Muscle layer of duodenum (tissue), 2 donors: ENCODE data around the gene RAB6B.

ENCODE experiments used
- H3K27ac ChIP-seq: one replicate; pipeline ENCODE4 v1.7.0; 2013; ENCODE audit warnings: mild to moderate bottlenecking, low read length
- H3K27me3 ChIP-seq: one replicate; pipeline ENCODE4 v1.7.0; 2013; ENCODE audit warnings: low read depth, mild to moderate bottlenecking, control low read depth, low read length
- H3K36me3 ChIP-seq, 2 donors: one replicate each; pipeline ENCODE4 v1.7.0; 2013; ENCODE audit warnings: low read length in 2 of 2, control low read depth in 1 of 2, mild to moderate bottlenecking in 1 of 2; ENCODE audit not compliant: insufficient read depth in 2 of 2, control insufficient read depth in 1 of 2
- H3K4me1 ChIP-seq, 2 donors: one replicate each; pipeline ENCODE4 v1.7.0; 2013; ENCODE audit warnings: low read length in 2 of 2, mild to moderate bottlenecking in 2 of 2, control low read depth in 1 of 2, moderate library complexity in 1 of 2; ENCODE audit not compliant: insufficient read depth in 2 of 2, control insufficient read depth in 1 of 2
- H3K4me3 ChIP-seq, 2 donors: one replicate each; pipeline ENCODE4 v1.7.0; 2013; ENCODE audit warnings: low read length in 2 of 2, low read depth in 1 of 2, mild to moderate bottlenecking in 1 of 2
- H3K9me3 ChIP-seq, 2 donors: one replicate each; pipeline ENCODE4 v1.7.0; 2013; ENCODE audit warnings: low read length in 2 of 2, control low read depth in 1 of 2, mild to moderate bottlenecking in 1 of 2; ENCODE audit not compliant: control insufficient read depth in 1 of 2
- donor health status: healthy.

The RAB6B gene

DNA sequence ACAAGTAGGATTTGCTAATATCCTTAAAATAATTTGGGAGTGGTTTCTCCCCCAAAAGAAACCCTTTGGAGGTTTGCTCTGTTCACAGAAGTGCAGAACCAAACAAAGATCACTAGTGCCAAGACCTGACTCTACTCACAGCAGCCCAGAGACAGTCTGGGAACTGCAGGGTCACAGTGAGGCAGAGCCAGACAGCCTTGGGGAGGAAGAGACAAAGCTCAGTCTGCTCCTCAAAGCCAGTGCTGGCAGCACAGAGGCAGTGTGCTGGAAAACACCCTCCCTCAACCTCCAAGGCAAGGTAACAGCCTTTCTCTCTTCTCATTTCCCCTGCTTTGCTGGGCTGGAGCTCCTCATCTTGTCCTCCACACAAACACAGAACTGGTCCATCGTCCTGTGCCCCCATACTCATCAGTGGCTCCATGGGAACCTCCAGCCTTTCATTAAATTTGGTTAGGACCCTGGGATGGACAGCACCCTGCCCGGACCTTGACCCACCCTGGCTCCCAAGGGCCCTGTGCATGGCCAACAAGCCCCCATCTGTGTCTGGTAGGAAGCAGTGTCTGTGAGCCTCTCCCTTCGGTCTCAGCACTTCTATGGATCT, 12.6 kb downstream of the RAB6B start:
- Histone ChIP-seq H3K27ac (no peak overlapping the region), H3K4me3 (no peak overlapping the region)

DNA sequence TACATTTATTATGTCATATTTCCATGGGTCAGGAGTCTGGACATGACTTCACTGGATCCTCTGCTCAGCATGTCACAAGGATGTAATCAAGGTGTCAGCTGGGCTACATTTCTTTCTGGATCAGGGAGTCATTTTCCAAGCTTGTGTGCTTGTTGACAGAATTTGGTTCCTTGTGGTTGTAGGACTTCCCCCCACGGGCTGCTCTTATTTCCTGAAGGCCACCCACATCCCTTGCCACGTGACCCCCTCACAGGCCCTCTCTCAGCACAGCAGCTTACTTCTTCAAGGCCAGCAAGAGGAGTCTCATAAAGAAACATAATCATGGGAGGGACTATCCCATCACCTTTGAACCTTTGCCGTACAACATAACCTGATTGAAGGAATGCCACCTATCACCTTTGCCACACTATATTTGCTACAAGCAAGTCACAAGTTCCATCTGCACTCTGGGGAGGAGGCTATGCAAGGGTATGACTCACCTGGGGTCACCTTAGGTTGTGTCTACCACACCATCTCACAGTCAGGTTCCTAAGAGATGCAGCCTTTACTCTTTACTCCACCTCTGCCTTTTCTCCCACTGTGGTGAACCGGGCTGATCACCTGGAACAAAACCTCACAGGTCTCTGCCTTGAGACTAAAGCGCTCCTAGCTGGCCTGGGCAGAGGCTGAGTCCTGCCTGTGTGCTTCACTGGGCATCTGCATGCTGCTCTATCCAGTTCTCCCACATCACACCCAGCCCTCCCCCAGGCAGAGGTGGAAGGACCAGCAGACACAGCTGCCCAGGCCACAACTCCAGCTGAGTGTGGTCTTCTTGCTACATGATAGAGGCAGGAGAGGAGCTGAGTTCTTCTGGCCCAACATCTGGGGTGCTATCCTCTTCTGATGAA, 13.5 kb downstream of the RAB6B start:
- Histone ChIP-seq H3K27ac (no peak overlapping the region), H3K27me3 (no peaks in the 10 kb centered on the region), H3K9me3 (no peaks in the 10 kb centered on the region), H3K36me3 (no peaks in the 10 kb centered on the region), H3K4me1 (no peaks in the 10 kb centered on the region), H3K4me3 (no peak overlapping the region)

More for the DNA sequence above, 12.6 kb downstream of the RAB6B start:
- Histone ChIP-seq H3K9me3 (no peaks in the 10 kb centered on the region), H3K4me1 (no peaks in the 10 kb centered on the region), H3K27me3 (no peaks in the 10 kb centered on the region), H3K36me3 (no peaks in the 10 kb centered on the region)

- no peaks in the 10 kb centered on the region for H3K27me3 ChIP-seq
- H3K4me3 ChIP-seq: no peak overlapping the region
- no peak overlapping the region for H3K27ac ChIP-seq
- H3K36me3 ChIP-seq: no peaks in the 10 kb centered on the region
- no peaks in the 10 kb centered on the region for H3K4me1 ChIP-seq
- H3K9me3 ChIP-seq: no peaks in the 10 kb centered on the region
Measured at GRCh38 chr3:133881492-133881891, 14.2 kb downstream of the RAB6B start.

- Histone ChIP-seq H3K9me3 (no peaks in the 10 kb centered on the region), H3K27ac (no peak overlapping the region), H3K4me3 (no peak overlapping the region), H3K36me3 (no peaks in the 10 kb centered on the region), H3K4me1 (no peaks in the 10 kb centered on the region), H3K27me3 (no peaks in the 10 kb centered on the region)
Measured at GRCh38 chr3:133880886-133881455, 14.7 kb downstream of the RAB6B start.

DNA sequence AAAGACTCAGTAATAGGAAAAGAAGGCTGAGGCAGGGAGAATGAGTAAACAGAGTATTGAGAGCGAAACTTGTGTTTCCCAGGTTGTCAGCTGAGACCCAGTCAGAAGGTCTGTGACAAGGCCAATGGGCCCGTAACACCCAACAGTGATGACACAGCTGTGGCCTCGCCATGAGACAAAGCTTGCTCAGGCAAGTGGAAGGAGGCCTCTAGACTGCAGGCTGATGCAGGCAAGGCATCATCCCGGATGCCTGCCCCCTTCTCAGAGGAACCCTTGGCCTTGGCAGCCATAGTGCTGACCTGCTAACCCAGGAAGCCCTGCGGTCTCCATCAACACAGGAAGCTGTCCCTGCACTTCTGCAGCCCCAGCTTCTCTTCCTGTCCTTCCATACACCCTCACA, 15.4 kb downstream of the RAB6B start:
- Histone ChIP-seq H3K4me1 (no peaks in the 10 kb centered on the region), H3K27me3 (no peaks in the 10 kb centered on the region), H3K36me3 (no peaks in the 10 kb centered on the region), H3K4me3 (no peak overlapping the region), H3K27ac (no peak overlapping the region), H3K9me3 (no peaks in the 10 kb centered on the region)

DNA sequence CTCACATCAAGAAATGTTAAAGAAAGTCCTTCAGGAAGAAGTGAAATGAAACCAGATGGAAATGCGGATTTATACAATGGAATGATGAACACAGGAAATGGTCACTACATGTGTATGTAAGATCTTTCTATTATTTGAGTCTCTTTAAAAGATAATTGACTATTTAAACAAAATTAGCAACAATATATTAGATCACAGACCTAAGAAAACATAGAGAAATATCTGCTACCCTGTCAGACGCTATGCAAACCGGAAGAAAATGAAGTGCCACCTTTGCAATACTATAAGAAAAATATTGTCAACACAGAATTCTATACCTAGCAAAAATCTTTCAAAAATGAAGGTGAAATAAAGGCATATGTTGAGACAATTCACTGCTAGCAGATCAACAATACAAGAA, 17.2 kb downstream of the RAB6B start:
- no peak overlapping the region for H3K27ac ChIP-seq
- H3K36me3 ChIP-seq: no peaks in the 10 kb centered on the region
- no peak overlapping the region for H3K4me3 ChIP-seq
- no peaks in the 10 kb centered on the region for H3K27me3 ChIP-seq
- no peaks in the 10 kb centered on the region for H3K9me3 ChIP-seq
- H3K4me1 ChIP-seq: no peaks in the 10 kb centered on the region

DNA sequence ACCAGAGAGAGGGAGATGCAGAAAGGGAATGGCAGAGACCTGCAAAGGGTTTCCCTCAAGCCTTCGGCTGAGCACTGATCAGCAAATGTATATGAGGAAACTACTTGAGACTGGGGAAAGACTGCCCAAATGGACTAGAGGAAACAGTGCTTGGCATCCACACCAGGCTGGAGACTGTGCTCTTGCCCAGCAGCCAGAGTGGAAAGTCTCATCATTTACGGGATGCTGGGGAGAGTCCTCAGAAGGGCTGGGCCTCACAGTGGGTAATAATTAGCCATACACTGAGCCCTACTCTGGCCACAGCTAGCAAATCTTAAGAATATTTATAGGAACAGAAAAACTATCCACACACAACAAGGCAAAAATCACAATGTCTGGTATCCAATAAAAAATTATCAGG, 18.5 kb downstream of the RAB6B start:
- Histone ChIP-seq H3K9me3 (no peaks in the 10 kb centered on the region), H3K27me3 (no peaks in the 10 kb centered on the region), H3K36me3 (no peaks in the 10 kb centered on the region), H3K27ac (no peak overlapping the region), H3K4me3 (no peak overlapping the region), H3K4me1 (peaks cover 0 to 3% of the 10 kb centered on the region in 2 donors)

- H3K9me3 ChIP-seq: no peaks in the 10 kb centered on the region
- H3K4me3 ChIP-seq: no peak overlapping the region
- H3K4me1 ChIP-seq: peaks cover 0 to 7% of the 10 kb centered on the region in 2 donors
- no peaks in the 10 kb centered on the region for H3K27me3 ChIP-seq
- H3K36me3 ChIP-seq: no peaks in the 10 kb centered on the region
- H3K27ac ChIP-seq: no peak overlapping the region
Measured at GRCh38 chr3:133874761-133875438, 20.8 kb downstream of the RAB6B start.

DNA sequence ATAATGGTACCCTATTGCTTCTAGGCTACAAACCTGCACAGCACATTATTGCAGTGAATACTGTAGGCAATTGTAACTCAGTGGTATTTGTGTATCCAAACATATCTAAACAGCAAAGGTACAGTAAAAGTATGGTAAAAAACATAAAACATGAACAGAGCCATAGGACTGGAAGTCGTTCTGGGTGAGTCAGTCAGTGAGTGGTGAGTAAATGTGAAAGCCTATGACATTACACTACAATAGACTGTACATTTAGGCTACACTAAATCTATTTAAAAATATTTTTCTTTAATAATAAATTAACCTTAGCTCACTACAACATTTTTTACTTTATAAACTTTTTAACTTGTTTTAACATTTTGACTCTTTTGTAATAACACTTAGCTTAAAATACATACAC, 21.3 kb downstream of the RAB6B start:
- Histone ChIP-seq H3K4me3 (no peak overlapping the region), H3K36me3 (no peaks in the 10 kb centered on the region), H3K27me3 (no peaks in the 10 kb centered on the region), H3K4me1 (peaks cover 0 to 9% of the 10 kb centered on the region in 2 donors), H3K9me3 (no peaks in the 10 kb centered on the region), H3K27ac (no peak overlapping the region)

DNA sequence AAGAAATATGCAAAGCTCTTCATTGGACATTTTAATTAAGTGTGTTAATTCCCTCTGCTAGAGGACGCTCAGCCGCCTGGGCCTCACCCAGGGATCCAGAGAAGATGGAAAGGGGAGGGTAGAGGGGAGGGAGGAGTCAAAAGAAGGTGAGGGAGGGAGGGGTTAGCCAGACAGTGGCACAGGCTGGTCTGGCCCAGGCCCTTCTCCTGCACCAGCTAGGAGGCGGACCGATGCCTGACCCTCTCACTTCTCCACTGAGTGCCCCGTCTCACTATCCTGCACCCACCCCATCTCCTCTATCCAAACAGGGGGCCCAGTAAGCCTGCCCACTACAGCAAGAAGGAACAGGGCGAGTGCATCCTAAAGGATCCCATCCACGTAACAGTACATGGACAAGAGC, 22.9 kb downstream of the RAB6B start:
- H3K27me3 ChIP-seq: no peaks in the 10 kb centered on the region
- peaks cover 0 to 20% of the 10 kb centered on the region in 2 donors for H3K4me1 ChIP-seq
- H3K36me3 ChIP-seq: no peaks in the 10 kb centered on the region
- H3K9me3 ChIP-seq: no peaks in the 10 kb centered on the region
- no peak overlapping the region for H3K27ac ChIP-seq
- H3K4me3 ChIP-seq: no peak overlapping the region

DNA sequence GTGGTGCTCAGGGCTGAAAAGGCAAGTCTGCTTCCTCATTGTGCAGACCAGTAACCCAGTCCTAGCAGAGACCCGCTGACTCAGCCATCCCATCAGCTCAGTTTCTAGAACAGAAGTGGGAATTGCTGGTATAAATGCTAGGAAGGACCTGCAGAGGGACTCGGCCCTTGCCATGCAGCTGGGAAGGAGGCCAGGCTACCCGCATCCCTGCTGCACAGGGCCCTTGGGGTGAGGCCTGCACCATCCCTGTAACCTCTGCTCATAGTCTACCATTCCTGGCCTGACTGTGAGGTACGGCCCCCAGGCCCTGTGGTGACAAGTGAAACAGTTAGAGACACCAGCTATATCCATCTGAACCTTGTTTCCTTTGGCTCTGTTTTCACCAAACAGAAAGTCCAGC, 23.5 kb downstream of the RAB6B start:
- peaks cover 0 to 22% of the 10 kb centered on the region in 2 donors for H3K4me1 ChIP-seq
- no peaks in the 10 kb centered on the region for H3K9me3 ChIP-seq
- no peaks in the 10 kb centered on the region for H3K27me3 ChIP-seq
- no peak overlapping the region for H3K27ac ChIP-seq
- no peaks in the 10 kb centered on the region for H3K36me3 ChIP-seq
- no peak overlapping the region for H3K4me3 ChIP-seq
